CD14-positive monocyte (primary cell): Measurements from ENCODE around the gene ERBB4. TPM values are rescaled to one million over a fixed set of nuclear protein-coding genes. Genes with fewer than 3 reads are reported as not detected.

Experiments used
- DNase-seq, 3 donors: peaks; one replicate each; pipeline ENCODE4 v3.0.0-alpha.2; 2011 to 2022
- H2AFZ ChIP-seq: 2 replicates; pipeline ENCODE4 v1.6.0; 2012; ENCODE audit warnings: mild to moderate bottlenecking, low read depth, low read length, inconsistent platforms; ENCODE audit not compliant: insufficient read depth, poor library complexity, severe bottlenecking
- H3K27ac ChIP-seq, 2 donors: 1 replicate in 1 of 2; 2 replicates in 1 of 2; pipeline ENCODE4 v1.5.1; 2012 to 2013; ENCODE audit warnings: low read length in 2 of 2, control low read depth in 1 of 2, inconsistent platforms in 1 of 2, low read depth in 1 of 2, mild to moderate bottlenecking in 1 of 2
- H3K27me3 ChIP-seq, 2 donors: one replicate each; pipeline versions ENCODE4 v1.6.0 to v1.6.1; 2011 to 2013; ENCODE audit warnings: low read length in 2 of 2; ENCODE audit not compliant: control insufficient read depth in 2 of 2, insufficient read depth in 2 of 2
- H3K36me3 ChIP-seq, 2 donors: replicated peaks in 1 of 2; 1 replicate in 1 of 2; 2 replicates in 1 of 2; pipeline versions ENCODE4 v1.5.1 to v1.6.1; 2012 to 2013; ENCODE audit warnings: low read length in 2 of 2, control low read depth in 1 of 2, inconsistent platforms in 1 of 2, mild to moderate bottlenecking in 1 of 2; ENCODE audit not compliant: insufficient read depth in 2 of 2, control insufficient read depth in 1 of 2
- H3K4me1 ChIP-seq, 2 donors: 1 replicate in 1 of 2; 2 replicates in 1 of 2; pipeline versions ENCODE4 v1.5.1 to v1.6.1; 2012 to 2013; ENCODE audit warnings: low read length in 2 of 2, control low read depth in 1 of 2, inconsistent platforms in 1 of 2, mild to moderate bottlenecking in 1 of 2, moderate library complexity in 1 of 2; ENCODE audit not compliant: insufficient read depth in 2 of 2, control insufficient read depth in 1 of 2
- H3K4me2 ChIP-seq: replicated peaks from 2 replicates; pipeline ENCODE3; 2012; ENCODE audit warnings: low read length, moderate library complexity, mild to moderate bottlenecking; ENCODE audit not compliant: poor library complexity, severe bottlenecking; ENCODE audit errors: extremely low read depth
- H3K4me3 ChIP-seq, 3 experiments: fragments of 200-600 bp in 1 of 3; sonication (generic) in 1 of 3; replicated peaks in 1 of 3; 1 replicate in 2 of 3; 2 replicates in 1 of 3; pipeline ENCODE4 v1.5.1; 2011 to 2013; ENCODE audit warnings: low read length in 3 of 3, mild to moderate bottlenecking in 3 of 3, control low read depth in 2 of 3, low read depth in 2 of 3, inconsistent platforms in 1 of 3, moderate library complexity in 1 of 3
- H3K79me2 ChIP-seq: 2 replicates; pipeline ENCODE4 v1.6.0; 2012; ENCODE audit warnings: mild to moderate bottlenecking, control low read depth, inconsistent platforms, low read length, moderate library complexity; ENCODE audit not compliant: insufficient read depth
- H3K9ac ChIP-seq: 2 replicates; pipeline ENCODE4 v1.6.0; 2017; ENCODE audit warnings: low read length, mild to moderate bottlenecking; ENCODE audit not compliant: insufficient read depth, poor library complexity, severe bottlenecking
- H3K9me3 ChIP-seq, 2 donors: replicated peaks in 1 of 2; 1 replicate in 1 of 2; 2 replicates in 1 of 2; pipeline versions ENCODE4 v1.5.1 to v1.6.1; 2012 to 2013; ENCODE audit warnings: low read length in 2 of 2, control low read depth in 1 of 2; ENCODE audit not compliant: control insufficient read depth in 1 of 2, insufficient read depth in 1 of 2
- H4K20me1 ChIP-seq: 2 replicates; pipeline ENCODE4 v1.6.0; 2012; ENCODE audit warnings: mild to moderate bottlenecking, low read length, control low read depth, moderate library complexity; ENCODE audit not compliant: insufficient read depth
- H3K27ac Mint-ChIP-seq, 7 donors: one replicate each; pipeline ENCODE4 v1.8.0; 2020; ENCODE audit warnings: mild to moderate bottlenecking in 7 of 7, mixed read lengths in 7 of 7, moderate library complexity in 6 of 7, inconsistent platforms in 2 of 7
- H3K27me3 Mint-ChIP-seq, 3 donors: one replicate each; pipeline ENCODE4 v1.8.0; 2021 to 2022; ENCODE audit warnings: low read depth in 3 of 3, mild to moderate bottlenecking in 3 of 3, mixed read lengths in 3 of 3, moderate library complexity in 3 of 3, inconsistent platforms in 1 of 3
- H3K36me3 Mint-ChIP-seq, 2 donors: one replicate each; pipeline ENCODE4 v1.8.0; 2020; ENCODE audit warnings: mixed read lengths in 2 of 2, inconsistent platforms in 1 of 2, mild to moderate bottlenecking in 1 of 2
- H3K4me1 Mint-ChIP-seq: one replicate; pipeline ENCODE4 v1.8.0; 2020; ENCODE audit warnings: mild to moderate bottlenecking, mixed read lengths
- H3K4me3 Mint-ChIP-seq, 2 donors: one replicate each; pipeline ENCODE4 v1.8.0; 2020; ENCODE audit warnings: mild to moderate bottlenecking in 2 of 2, mixed read lengths in 2 of 2, moderate library complexity in 1 of 2
- H3K9me3 Mint-ChIP-seq, 7 donors: one replicate each; pipeline ENCODE4 v1.8.0; 2020 to 2022; ENCODE audit warnings: mixed read lengths in 7 of 7, mild to moderate bottlenecking in 6 of 7, moderate library complexity in 6 of 7, inconsistent platforms in 2 of 7
- WGBS: methylation state at CpG from one replicate; pipeline ENCODE4 v1.1.5; 2013; ENCODE audit warnings: missing lambda C conversion rate; ENCODE audit not compliant: insufficient coverage; 5-methylcytosine and 5-hydroxymethylcytosine counted together
- intact Hi-C, 2 donors: fragments of 100-400 bp; cut with micrococcal nuclease; formaldehyde crosslinking; loops; one replicate each; pipeline versions ENCODE4 v1.15.0 to v1.15.1; 2023
- polyA plus RNA-seq, 3 donors: library from polyadenylated mRNA; depleted of rRNA in 1 of 3; unstranded in 2 of 3; stranded (reverse) in 1 of 3; fragments of 300-500 nt in 2 of 3; fragments of >200 nt in 1 of 3; fragmentation: Illumina TruSeq in 2 of 3; gene quantifications; 1 replicate in 2 of 3; 2 replicates in 1 of 3; pipeline ENCODE4 v1.2.3, GENCODE V29; 2012 to 2021
- TF ChIP-seq, protein P1 (sequence below): fragments of 200-600 bp; IDR thresholded peaks from one replicate; pipeline ENCODE4 v1.8.0; 2022; ENCODE audit warnings: antibody characterized with exemption, mild to moderate bottlenecking

The ERBB4 gene
- polyA plus RNA-seq, 3 donors: not detected

- H3K9me3 ChIP-seq: peaks cover 0 to 3% of the 10 kb centered on the region in 2 donors
- no peaks in the 10 kb centered on the region for H3K27me3 ChIP-seq
- H3K4me1 ChIP-seq: no peaks in the 10 kb centered on the region
- TF ChIP-seq, protein P1, sequence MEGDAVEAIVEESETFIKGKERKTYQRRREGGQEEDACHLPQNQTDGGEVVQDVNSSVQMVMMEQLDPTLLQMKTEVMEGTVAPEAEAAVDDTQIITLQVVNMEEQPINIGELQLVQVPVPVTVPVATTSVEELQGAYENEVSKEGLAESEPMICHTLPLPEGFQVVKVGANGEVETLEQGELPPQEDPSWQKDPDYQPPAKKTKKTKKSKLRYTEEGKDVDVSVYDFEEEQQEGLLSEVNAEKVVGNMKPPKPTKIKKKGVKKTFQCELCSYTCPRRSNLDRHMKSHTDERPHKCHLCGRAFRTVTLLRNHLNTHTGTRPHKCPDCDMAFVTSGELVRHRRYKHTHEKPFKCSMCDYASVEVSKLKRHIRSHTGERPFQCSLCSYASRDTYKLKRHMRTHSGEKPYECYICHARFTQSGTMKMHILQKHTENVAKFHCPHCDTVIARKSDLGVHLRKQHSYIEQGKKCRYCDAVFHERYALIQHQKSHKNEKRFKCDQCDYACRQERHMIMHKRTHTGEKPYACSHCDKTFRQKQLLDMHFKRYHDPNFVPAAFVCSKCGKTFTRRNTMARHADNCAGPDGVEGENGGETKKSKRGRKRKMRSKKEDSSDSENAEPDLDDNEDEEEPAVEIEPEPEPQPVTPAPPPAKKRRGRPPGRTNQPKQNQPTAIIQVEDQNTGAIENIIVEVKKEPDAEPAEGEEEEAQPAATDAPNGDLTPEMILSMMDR: no peak
- no peaks in the 10 kb centered on the region for H3K36me3 ChIP-seq
- Mint-ChIP-seq H3K36me3 (no peaks in the 10 kb centered on the region), H3K27ac (no peak overlapping the region), H3K27me3 (peaks cover 0 to under 1% (median 0%) of the 10 kb centered on the region in 3 donors), H3K4me1 (no peaks in the 10 kb centered on the region), H3K4me3 (no peak overlapping the region), H3K9me3 (peaks cover 0 to 7% (median 3%) of the 10 kb centered on the region in 7 donors)
- no peak for DNase-seq
- no peak overlapping the region for H2AFZ ChIP-seq
- H3K4me3 ChIP-seq: no peak overlapping the region
- intact Hi-C loops: no loop called here
- H3K27ac ChIP-seq: no peak overlapping the region
- no peaks in the 10 kb centered on the region for H4K20me1 ChIP-seq
- no peaks in the 10 kb centered on the region for H3K79me2 ChIP-seq
- no CpG with 5 or more reads among the region's 2 CpGs for WGBS
- no peak overlapping the region for H3K4me2 ChIP-seq
- H3K9ac ChIP-seq: no peak overlapping the region
Measured at GRCh38 chr2:211674715-211675114, 863.9 kb downstream of the ERBB4 start.

DNA sequence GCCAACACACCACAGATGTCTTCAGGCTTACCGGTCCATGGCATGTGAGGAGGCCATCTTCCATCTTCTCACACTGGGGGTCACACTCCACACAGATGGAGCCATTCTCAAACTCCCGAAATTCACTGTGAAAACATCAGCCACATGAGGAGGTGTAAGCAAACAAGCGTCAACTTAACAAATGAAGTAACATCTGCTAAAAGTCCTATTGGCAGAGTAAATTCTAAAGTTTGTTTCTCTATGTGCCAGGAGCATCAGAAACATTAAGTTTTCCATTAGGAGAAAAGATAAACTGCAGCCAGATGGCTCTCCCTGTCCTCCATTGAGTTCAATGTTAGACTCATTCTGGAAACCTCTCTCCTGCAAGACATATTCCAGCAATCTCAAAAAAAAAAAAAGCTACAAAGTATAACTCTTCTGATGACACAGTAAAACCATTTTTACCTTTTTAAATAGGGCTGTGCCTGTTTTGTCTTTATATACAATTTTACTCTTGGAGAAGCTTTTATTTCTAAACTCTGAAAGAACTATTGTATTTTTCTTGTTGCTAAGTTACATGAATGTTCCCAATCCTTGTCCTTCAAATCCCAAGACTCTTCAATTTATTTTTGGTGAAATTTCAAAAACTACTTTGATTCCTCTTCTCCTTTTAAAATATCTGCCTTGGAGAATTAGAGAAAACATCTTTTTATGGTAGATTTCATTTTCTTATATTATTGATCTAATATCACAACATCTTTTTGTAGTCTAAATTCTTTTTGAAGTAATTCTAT lies 865.3 kb downstream of the ERBB4 start:
- DNase-seq: no peak
- Histone ChIP-seq H3K79me2 (no peaks in the 10 kb centered on the region), H2AFZ (no peak overlapping the region), H3K9ac (no peak overlapping the region), H3K36me3 (no peaks in the 10 kb centered on the region), H3K4me2 (no peak overlapping the region), H3K27me3 (no peaks in the 10 kb centered on the region), H3K9me3 (no peaks in the 10 kb centered on the region), H3K27ac (no peak overlapping the region), H3K4me1 (no peaks in the 10 kb centered on the region), H4K20me1 (no peaks in the 10 kb centered on the region), H3K4me3 (no peak overlapping the region)
- H3K27me3 Mint-ChIP-seq: no peaks in the 10 kb centered on the region
- TF ChIP-seq, protein P1: no peak
- 100% methylated on average over 2 of the region's 3 CpGs for WGBS
- intact Hi-C loops: no loop called here
- no peak overlapping the region for H3K27ac Mint-ChIP-seq
- peaks cover 0 to 3% (median 2%) of the 10 kb centered on the region in 7 donors for H3K9me3 Mint-ChIP-seq
- H3K4me1 Mint-ChIP-seq: no peaks in the 10 kb centered on the region
- H3K36me3 Mint-ChIP-seq: no peaks in the 10 kb centered on the region
- no peak overlapping the region for H3K4me3 Mint-ChIP-seq
